NCI-H524 (cell line): ENCODE results near the gene WFDC10A.
"Not testable (repeated sequence)": the region's sequence is repeated elsewhere in the genome, so short reads cannot be mapped to it uniquely, and the experiment has no call there.

Experiments
- DNase-seq, 2 experiments: peaks; one replicate each; lab custom pipeline; 2025; lab: John Stamatoyannopoulos, UW

The WFDC10A gene

DNA sequence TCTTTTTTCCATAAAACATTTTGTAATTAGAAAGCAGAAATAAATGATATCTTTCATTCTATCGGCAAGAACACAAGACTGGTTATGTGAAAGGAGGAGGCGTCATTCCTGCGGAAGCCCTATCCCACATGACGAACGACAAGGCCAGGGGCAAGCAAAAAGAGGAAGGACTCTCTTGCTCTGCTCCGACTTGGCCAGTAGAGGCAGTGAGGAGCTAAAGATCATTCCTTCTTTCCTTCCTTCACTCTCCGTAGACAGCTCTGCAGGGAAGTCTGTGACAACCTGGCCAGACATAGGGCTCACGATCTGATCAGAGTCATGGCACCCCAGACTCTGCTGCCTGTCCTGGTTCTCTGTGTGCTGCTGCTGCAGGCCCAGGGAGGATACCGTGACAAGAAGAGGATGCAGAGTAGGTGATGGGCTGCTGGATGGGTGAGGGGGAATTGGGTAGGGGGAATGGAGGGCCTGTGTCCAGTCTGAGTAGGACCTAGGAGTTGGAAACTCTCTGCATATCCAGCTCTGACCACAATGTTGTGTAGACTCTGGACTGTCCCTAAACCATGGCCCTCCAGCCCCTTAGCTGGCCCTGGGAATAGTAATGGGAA is at the start of gene WFDC10A:
WFDC10A (plus strand) TSS at position 244 of the 605 bp plus-strand sequence; CDS start at position 319, 75 bp downstream.
- peak; percentile 2 to 53 for DNase-seq

- DNase-seq, result no peak
Observed at GRCh38 chr20:45581702-45582101, 47.8 kb upstream of the WFDC10A start.

DNA sequence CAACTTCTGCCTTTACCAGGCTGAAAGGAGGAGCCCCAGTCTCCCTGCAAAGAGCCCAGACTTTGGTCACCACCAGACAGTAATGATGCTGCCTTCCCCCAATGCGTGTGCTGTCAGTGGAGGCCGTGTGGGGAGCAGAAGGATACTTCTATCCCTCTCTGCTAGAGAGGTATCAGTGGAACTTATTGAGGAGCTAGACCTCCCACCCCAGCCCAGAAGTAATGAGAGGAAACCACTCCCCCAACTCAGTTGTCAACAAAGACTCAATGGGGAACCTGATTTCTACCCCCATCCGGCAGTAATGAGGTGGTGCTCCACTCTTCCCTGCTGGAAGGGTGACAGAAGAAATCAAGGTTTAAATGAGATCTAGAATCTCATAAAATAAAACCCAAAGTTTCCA is 46.0 kb upstream of the WFDC10A start:
- DNase-seq, result no peak

DNA sequence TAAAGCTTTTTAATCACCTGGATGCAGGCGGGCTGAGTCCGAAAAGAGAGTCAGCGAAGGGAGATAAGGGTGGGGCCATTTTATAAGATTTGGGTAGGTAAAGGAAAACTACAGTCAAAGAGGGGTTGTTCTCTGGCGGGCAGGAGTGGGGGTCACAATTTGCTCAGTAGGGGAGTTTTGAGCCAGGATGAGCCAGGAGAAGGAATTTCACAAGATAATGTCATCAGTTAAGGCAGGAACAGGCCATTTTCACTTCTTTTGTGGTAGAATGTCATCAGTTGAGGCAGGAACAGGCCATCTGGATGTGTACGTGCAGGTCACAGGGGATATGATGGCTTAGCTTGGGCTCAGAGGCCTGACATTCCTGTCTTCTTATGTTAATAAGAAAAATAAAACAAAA is 45.2 kb upstream of the WFDC10A start:
- DNase-seq, result not testable (repeated sequence)

GRCh38 chr20:45585986-45586385 is 43.6 kb upstream of the WFDC10A start:
- not testable (repeated sequence) for DNase-seq

DNA sequence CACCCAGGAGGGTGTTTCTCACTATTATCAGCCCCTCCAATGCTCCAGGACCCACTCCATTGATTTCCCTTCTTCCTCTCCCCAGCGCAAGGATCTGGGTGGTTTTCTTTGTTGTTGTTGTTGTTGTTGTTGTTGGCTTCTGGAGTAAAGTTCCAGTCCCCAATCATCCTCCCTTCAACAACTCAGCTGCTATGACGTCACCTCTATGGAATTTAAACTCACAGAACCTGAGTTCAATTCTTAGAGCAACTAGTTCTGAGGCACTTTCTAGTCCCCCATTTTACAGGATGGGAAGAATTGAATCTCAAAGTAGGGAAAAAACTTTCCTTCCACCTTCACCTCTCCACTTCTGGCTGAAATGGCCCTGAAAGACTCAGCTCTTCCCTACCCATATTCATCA is 40.7 kb upstream of the WFDC10A start:
- DNase-seq, result no peak

- DNase-seq, result no peak
Observed at GRCh38 chr20:45589725-45590124, 39.8 kb upstream of the WFDC10A start.

- DNase-seq, result peak; percentile 19 to 66
Observed at GRCh38 chr20:45592574-45593189, 36.9 kb upstream of the WFDC10A start.

GRCh38 chr20:45593498-45593897 is 36.0 kb upstream of the WFDC10A start:
- DNase-seq, result no peak

DNA sequence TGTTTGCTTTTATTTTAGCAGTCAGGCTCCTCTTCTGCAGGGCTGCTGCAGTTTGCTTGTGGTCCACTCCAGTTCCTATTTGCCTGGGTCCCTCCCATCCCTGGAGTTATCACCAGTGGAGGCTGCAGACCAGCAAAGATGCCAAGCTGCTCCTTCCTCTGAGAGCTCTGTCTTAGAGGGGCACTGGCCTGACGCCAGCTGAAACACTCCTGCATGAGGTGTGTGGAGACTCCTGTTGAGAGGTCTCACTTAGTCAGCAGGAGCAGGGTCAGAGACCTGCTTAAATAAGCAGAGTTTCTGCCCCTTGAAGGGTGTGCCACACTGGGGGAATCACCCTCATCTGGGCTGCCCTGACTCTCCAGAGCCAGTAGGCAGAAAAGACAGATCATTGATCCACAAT is 34.3 kb upstream of the WFDC10A start:
- no peak for DNase-seq

- DNase-seq, result no peak
Observed at GRCh38 chr20:45607810-45608209, 21.7 kb upstream of the WFDC10A start.

DNA sequence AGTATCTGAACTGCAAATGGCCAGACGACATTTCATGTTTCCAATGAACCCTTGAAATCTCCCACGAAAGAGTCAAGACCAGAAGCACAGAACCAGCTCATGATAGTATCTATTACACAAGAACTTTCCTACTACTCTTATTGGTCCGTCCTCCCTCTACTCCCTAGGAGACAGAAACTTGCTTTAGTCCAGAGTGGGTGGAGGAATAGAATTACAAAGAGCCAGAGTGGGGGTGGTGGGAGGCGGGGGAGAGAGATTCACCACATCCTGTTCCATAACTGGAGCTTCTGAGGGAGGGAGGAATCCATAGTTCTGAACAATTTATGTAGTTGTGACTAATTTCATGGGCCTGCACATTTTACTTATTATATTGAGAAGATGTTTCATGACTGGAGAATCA is 18.5 kb upstream of the WFDC10A start:
- no peak for DNase-seq

- DNase-seq, result no peak
Observed at GRCh38 chr20:45612314-45612713, 17.2 kb upstream of the WFDC10A start.

- no peak for DNase-seq
Observed at GRCh38 chr20:45617591-45617990, 11.9 kb upstream of the WFDC10A start.

- no peak for DNase-seq
Observed at GRCh38 chr20:45621593-45621992, 7.9 kb upstream of the WFDC10A start.

DNA sequence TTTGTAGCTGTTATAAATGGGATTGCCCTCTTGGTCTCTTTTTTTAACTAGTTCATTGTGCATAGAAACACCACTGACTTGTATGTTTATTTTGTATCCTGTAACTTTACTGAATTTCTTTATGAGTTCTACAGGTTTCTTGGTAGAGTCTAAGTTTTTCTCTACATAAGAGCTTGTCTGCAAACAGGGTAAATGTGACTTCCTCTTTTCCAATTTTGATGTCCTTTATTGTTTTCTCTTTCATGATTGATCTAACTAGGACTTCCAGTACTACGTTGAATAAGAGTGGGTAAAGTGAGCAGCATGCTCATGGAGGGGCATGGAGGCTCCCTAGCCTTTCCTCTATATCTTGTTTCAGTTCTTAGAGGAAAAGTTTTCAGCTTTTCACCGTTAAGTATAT is 3.0 kb upstream of the WFDC10A start:
- DNase-seq, result no peak

DNA sequence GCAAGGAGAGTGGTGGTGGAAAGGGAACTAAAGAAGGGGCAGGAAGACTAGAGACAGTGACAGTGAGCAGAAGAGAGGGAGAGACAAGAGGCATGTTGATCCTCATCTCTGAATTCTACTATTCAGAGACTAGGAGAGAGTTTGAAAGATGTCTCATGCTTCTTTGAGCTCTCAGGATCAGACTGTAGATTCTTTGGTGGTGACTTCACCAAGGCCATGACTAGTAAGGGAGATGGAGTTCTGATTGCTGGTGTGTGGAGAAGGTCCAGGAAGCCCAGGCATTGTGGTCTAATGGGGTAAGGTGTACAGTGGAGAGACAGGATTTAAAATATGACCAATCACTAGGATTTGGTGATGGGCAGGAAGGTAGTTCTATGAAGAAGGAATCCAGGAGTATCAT is 832 bp downstream of the WFDC10A start:
- DNase-seq, result no peak

- DNase-seq, result no peak
Observed at GRCh38 chr20:45631184-45631583, 1.6 kb downstream of the WFDC10A start, which contains the start of gene WFDC9. TSS of gene WFDC9 (minus strand) at chr20:45631284. CDS start at chr20:45610181, 21,103 bp downstream.

GRCh38 chr20:45636513-45636912 is 7.0 kb downstream of the WFDC10A start:
- DNase-seq, result no peak

DNA sequence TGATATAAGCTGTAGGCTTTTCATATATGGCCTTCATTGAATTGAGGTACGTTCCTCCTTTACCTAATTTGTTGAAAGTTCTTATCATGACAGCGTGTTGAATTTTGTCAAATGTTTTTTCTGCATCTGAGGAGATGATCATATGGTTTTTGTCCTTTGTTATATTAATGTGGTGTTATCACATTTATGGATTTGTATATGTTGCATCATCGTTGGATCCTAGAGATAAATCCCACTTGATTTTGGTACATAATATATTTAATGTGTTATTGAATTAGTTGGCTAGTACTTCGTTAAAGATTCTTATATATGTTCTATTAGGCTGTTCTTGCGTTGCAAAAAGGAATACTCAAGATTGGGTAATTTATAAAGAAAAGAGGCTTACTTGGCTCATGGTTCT is 10.1 kb downstream of the WFDC10A start:
- no peak for DNase-seq

DNA sequence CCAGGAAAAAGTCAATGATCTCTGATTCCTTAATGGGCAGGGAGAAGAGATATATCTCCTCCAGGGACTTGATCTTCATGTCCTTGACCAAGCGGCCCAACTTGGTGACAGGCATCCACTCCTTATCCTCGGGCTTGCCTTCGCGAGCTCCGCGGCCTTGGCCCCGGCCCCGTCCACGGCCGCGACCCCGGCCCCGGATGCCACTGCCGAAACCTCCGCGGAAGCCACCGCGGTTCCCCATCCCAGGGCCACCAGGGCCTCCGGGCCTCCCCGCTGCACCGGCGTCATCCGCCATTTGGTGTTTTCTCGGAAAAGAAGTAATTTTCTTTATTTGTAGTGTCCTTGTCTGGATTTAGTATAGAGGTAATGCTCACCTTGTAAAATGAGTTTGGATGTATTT is 11.5 kb downstream of the WFDC10A start:
- not testable (repeated sequence) for DNase-seq

GRCh38 chr20:45645869-45646268 is 16.3 kb downstream of the WFDC10A start:
- not testable (repeated sequence) for DNase-seq

- DNase-seq, result no peak
Observed at GRCh38 chr20:45646875-45647274, 17.3 kb downstream of the WFDC10A start.
